NAMALWA (cell line): ENCODE results near the gene PSEN2.
A peak's percentile ranks its signal among the peaks of the same experiment; 100 is the strongest.
"Not testable (repeated sequence)": the region's sequence is repeated elsewhere in the genome, so short reads cannot be mapped to it uniquely, and the experiment has no call there.

Source experiments
- DNase-seq: peaks from one replicate; pipeline ENCODE4 v3.0.0-alpha.2; 2015; ENCODE audit warnings: low spot score

PSEN2 gene

DNA sequence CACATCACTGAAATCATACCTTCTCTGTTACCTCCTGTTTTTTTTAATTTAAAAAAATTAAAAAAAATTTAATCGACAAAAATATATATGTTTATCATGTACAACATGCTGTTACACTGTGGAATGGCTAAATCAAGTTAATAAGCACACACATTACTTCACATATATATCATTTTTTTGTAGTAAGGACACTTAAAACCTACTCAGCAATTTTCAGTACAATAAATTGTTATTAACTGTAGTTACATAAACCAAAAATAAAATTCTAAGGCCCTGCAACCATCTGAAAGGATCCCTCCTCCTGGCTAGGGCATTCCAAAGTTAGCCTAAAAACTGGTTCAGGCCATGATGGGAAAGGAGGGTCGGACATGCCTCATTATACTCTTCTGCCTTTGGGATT lies 46.1 kb downstream of the PSEN2 start:
- DNase-seq, result no peak

DNA sequence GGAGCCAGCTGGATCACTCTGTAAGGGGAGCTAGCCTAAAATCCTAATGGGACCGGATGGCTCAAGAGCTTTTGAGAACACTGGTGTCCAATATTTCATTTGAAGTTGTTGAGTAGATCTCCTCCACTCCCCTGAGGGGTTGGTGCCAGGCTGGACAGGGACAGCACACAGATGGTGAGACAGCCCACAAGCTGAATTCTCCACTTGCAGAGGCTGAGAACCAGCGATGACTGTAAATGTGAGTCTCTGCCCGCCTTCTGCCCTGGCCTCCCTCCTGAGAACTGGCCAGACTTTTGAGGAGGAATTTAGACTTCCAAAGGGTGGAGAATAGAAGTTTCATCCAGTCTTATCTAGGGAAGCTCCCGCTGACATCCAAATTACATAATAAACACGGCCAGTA lies 49.2 kb downstream of the PSEN2 start:
- DNase-seq, result no peak

DNA sequence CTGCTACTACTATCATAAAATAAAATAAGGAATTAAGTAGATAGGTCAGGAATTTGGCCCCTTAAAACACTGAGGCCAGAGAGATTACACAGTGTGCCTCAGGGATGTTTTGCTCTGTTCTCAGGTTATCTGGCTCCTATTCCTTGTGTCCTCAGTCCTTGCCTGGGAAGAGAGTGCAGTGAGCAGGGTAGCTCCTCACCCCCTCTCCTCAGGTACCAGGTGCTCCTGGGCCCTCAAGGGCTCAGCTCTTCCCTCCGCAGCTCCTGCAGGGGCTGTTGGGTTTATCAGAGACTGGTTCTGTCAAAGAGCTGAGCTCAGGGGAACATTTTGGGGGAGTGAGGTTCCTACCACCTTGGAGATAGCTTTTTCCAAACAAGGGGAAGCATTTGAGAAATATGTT lies 49.6 kb downstream of the PSEN2 start:
- no peak for DNase-seq

DNA sequence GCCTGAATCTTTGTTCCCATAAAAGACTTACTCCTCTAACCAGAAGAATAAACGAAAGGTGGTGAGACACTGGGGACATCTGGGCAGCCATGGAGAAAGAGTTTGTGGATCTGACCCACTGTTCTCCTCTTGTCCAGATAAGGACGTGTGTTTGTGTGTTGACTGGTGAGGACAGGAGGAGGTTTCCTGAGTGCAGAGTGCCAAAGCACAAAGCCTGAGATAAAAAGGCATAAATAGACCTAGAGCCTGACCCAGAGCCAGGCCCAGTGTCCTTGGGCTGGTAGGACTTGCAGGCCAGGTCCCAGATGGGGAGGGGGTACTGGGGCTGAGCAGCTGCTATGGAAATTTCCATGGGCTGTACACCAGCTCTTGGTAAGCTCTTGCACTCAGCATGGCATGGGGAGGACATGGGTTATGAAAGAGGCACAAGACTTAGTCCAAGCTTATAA lies 50.1 kb downstream of the PSEN2 start:
- DNase-seq, result no peak

DNA sequence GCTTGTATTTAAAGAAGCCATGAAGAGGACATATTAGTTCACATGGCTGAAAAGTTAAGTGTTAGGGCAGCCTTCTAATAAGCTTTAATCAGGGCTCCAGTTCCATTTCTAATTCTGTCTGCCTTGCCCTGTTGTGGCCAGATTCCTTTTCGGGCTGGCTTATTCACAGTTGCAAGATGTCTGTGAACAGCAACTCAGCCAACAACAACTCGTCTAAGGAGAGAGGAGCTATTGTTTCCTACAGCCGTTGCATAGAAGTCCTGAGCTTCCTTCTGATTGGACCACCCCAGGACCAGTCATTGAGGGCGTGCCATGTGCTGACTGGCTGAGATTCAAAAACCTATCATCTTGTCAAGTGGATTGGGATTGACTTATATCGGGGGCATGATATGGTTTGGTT lies 51.1 kb downstream of the PSEN2 start:
- no peak for DNase-seq

DNA sequence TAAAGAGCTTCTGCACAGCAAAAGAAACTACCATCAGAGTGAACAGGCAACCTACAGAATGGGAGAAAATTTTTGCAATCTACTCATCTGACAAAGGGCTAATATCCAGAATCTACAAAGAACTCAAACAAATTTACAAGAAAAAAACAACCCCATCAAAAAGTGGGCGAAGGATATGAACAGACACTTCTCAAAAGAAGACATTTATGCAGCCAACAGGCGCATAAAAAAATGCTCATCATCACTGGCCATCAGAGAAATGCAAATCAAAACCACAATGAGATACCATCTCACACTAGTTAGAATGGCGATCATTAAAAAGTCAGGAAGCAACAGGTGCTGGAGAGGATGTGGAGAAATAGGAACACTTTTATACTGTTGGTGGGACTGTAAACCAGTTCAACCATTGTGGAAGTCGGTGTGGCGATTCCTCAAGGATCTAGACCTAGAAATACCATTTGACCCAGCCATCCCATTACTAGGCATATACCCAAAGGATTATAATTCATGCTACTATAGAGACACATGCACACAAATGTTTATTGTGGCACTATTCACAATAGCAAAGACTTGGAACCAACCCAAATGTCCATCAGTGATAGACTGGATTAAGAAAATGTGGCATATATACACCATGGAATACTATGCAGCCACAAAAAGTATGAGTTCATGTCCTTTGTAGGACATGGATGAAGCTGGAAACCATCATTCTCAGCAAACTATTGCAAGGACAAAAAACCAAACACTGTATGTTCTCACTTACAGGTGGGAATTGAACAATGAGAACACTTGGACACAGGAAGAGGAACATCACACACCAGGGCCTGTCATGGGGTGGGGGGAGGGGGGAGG lies 59.1 kb downstream of the PSEN2 start:
- not testable (repeated sequence) for DNase-seq

DNA sequence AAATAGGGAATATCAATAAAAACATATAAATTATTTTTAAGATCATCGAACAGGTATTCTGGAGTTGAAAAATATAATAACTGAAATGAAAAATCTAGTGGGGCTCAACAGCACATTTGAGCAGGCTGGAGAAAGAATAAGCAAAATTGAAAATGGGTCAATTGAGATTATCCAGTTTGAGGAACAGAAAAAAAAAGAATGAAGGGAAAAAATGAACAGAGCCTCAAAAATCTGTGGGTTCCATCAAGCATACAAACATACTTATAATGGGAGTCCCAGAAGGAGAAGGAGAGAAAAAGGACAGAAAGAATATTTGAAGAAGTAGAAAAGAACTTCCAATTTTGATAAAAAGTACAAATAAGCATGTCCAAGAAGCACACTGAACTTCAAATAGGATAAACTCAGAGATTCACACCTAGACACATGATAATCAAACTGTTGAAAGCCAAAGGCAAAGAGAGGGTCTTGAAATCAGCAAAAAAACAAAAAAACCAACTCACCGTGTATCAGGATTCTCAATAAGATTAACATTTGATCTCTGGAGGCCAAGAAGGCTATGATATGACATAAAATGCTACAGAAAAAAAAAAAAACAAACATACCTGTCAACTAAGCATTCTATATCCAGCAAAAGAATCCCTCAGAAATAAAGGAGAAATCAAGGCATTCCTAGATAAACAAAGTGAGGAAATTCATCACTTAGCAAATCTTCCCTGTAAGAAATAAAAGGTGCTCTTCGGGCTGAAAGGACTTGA lies 64.2 kb downstream of the PSEN2 start:
- no peak for DNase-seq

DNA sequence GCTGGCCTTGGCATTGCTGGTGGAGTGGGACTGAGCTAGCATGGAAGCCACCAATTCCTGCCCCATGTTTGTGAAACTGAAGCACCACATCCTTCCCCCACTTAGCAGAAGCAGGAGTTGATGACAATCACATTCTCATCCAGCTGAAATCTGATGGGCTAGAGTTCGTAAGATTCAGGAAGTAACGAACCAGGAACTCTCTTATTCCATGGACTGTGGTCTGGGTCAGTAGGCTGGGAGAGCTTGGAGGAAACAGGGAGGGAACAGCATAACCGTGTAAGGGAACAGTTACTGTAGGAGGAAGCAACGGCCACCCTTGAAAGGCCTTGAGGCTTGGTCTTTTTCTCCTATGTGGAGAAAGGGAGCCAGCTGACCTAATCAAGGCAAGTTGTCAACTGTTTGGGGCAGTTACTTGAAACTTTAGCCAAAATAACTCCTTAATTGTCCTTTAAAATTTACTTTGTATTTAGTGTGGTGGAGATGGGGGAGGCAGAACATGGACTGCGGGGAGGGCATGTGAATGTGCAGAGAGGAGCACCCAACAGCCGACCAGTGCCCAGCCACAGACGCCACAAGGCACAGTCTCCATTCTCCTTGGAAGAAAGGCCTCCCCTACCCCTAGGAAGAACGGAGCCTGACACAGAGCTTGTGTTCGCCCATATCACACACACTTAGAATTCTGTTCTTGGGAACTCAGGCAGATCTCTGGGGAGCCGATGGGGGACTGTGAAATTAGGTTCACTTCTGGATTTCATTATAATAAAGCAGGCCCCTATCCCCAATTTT lies 67.7 kb downstream of the PSEN2 start:
- DNase-seq, result no peak

DNA sequence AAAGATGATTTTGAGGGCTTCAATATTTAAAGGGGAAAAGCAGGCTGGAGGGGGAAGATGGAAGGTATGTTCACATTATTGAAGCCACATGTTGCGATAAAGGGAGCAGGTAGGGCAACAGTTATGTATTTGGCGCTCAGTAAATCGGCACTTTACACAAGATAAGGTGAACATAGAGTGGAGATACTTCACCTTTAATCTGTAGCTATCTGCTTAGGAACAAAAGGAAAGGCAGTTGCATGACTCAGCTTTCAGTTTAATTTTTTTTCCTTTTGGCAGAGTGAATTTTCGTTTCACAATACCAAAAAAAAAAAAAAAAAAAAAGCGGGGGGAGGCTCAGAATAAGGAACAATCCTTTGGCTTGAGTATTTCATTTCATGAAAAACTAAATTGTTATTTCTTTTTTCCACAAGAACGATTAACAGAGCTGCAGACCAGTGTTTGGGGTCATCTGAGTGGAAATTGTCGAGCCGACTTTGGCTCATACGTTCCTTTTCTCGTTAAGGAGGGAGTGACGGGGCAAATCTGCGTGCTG lies 68.6 kb downstream of the PSEN2 start:
- DNase-seq, result no peak

DNA sequence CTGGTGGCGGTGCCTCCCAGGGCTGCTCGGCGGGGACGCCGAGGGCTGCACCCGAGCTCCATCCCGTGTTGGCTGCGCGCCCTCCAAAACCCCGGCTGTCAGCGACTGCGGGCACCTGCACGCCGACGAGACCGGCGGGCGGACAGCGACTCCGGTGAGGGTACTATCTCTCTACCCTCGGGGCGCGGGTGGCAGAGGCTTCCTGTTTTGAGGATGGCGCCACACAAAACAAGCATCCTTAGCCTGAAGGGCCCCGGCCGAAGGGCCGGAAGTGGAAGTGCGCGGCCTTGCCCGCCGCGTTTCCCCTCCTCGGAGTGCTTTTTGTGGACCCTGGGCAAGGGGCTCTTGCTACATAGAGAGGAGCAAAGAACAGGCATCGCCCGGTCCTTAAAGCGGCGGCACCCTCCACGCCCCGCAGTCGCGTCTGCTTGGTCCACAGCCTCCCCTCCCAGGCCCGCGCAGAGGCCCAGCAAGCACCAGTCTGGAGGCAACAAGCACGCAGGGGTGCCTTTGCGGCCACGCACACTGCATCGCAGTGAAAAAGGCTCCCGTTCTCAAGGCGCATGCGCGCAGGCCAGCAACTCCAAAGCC lies 69.1 kb downstream of the PSEN2 start:
- peak; percentile 85 for DNase-seq

DNA sequence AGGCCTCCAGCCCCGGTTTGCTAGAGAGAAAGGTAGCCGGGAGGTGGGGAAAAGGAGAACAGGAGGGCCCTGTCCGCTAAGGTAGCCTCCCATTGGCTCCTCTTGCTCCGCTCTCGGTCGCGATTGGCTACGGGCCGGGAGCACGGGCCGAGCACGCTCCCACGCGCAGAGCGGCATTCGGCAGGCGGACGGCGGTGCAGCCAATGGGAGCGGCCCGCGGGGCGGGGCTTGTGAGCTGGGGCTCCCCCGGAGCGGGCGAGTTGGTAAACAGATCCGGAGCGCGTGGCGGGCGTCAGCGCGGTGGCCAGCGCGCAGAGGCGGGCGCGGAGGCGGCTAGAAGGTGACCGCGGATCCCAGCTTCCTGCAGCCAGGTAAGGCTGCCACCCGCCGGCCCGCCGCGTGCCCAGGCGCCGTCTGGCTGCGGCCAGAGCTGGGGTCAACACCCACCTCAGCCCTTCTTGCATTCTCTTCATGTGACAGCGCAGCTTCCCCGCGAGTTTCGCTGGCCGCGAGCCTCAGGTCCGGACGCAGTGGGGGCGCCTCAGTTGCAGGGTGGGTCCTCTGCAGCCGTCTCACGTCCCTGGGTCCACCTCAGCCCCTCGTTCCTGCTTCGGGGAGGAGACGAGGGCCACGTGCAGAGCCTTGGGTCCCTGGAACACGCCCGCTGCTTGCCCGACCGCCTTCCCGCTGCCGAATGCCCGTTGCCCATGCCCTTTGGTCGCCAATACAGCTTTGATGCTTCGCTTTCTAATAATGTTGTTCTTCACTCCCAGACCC lies 69.8 kb downstream of the PSEN2 start, which contains the start of gene COQ8A:
TSS of gene COQ8A (plus strand) at position 266 of the 777 bp plus-strand sequence. CDS start 21,092 bp downstream, outside the sequence.
- peak; percentile 100 for DNase-seq

DNA sequence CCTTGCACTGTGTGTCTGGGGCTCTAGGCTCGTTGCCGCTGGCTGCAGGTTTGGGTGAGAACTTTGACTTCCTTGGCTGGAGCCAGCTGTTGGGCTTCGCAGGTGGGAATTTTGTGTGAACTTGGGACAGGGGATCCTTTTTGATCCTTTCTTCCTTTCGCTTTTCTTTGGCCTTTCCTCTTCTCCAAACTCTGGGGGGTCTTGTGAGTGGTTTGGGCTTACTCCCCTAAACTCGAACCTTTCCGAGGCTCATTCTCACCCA lies 70.3 kb downstream of the PSEN2 start:
- no peak for DNase-seq

DNA sequence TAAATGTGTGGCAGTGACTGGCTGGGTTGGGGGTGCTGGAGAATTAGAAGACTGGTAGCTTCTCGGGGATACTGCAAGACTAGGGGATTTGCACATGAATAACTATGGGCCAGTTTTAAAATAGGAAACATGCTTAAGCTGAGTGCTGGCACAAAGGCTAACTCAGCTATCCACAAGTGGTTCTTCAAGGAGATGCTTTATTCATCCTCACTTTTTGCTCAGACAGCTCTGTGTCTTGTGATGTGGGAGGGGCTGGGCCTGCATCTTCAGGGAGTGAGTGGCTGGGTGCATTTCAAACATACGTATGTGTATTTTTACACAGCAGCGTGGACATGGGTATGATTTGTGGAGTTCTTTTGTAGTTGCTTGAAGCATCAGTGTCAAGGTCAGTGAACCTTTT lies 72.0 kb downstream of the PSEN2 start:
- DNase-seq, result peak; percentile 18

DNA sequence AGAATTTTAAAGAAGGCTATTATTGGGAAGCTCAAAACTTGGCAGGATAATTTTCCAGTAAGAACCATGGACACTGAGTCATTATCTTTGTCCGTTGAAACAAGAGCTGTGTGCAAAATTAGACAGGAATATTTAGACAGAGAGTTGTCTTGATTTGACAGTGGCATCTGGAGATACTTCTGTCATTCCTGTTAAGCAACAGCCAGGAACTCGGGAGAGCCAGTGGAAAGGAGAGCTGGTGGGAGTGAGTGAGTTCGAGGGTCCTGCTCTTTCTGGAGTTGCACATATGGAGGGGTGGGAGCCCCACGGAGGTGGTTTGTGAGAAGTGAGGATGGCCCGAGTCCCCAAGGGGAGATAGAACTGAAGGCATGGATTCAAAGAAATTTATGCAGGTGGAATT lies 72.7 kb downstream of the PSEN2 start:
- no peak for DNase-seq

DNA sequence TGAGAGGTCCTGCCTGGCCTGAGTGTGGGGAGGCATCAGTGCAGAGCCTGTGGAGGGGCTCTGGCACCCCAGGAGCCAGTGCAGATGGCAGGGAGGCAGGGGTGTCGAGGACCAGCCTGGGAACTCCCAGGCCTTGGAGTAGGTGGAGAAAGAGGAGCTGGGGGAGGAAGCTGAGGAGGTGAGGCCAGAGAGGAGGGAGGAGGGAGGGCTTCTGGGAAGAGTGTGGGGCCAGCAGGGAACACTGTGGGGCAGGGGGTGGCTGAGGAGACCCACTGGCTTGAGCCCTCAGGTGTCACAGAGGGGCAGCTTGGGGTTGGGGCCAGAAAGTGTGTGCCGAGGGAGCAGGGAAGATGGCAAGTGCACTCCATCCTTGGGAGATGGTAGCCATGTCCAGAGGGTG lies 73.5 kb downstream of the PSEN2 start:
- DNase-seq, result no peak

DNA sequence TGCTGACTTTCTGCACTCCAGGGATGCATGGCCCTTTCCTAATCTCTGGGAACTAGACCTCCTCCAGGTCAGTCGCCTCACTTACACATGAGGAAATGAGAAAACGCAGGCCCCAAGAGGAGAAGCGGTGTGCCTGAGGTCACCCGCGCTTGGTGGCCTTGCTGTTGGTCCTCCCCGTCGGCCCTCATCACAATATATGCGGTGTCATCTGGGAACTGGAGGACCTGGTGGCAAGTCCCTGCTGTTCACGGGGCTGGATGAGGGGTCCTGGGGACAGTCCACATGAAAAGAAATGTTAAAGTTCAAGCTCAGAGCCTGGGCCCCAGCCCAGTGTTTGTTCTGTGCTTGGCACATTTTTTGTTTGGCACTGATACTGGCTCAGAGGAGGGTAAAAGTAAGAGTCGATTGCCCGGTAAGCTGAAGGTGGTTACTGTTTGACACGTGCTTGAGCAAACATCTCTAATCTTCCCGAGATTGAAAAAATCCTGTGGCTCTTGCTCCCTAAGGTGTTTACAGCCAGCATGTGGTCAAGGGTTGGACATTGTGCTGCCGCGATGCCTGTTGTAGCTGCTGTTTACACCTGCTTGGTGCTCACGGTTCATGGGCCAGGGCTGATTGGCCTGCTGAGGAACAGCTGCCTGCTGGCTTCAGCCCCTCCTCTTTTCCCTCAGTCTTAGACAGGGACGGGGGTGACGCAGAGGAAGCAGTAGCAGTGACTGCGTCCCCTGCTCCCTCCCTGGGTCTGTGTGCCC lies 74.9 kb downstream of the PSEN2 start:
- no peak for DNase-seq
